HEK293T (cell line): Measurements from ENCODE around the gene KCNJ1.

Source experiments
- ARNT ChIP-seq: fragments of 450-650 bp; IDR thresholded peaks from 2 replicates; pipeline ENCODE4 v1.6.1; 2017; ENCODE audit warnings: mild to moderate bottlenecking
- ELF4 ChIP-seq: fragments of 450-650 bp; IDR thresholded peaks from 2 replicates; pipeline ENCODE4 v1.6.1; 2017; ENCODE audit warnings: antibody characterized with exemption
- FOXA1 ChIP-seq: fragments of 450-650 bp; IDR thresholded peaks from 2 replicates; pipeline ENCODE4 v1.6.1; 2016; ENCODE audit warnings: mild to moderate bottlenecking
- FOXK2 ChIP-seq: fragments of 450-650 bp; IDR thresholded peaks from 2 replicates; pipeline ENCODE4 v1.6.1; 2016; ENCODE audit warnings: mild to moderate bottlenecking
- SP1 ChIP-seq: fragments of 450-650 bp; IDR thresholded peaks from 2 replicates; pipeline ENCODE4 v1.6.1; 2017
- SUZ12 ChIP-seq: fragments of 450-650 bp; IDR thresholded peaks from 2 replicates; pipeline ENCODE4 v1.6.1; 2016; ENCODE audit warnings: mild to moderate bottlenecking

DNA sequence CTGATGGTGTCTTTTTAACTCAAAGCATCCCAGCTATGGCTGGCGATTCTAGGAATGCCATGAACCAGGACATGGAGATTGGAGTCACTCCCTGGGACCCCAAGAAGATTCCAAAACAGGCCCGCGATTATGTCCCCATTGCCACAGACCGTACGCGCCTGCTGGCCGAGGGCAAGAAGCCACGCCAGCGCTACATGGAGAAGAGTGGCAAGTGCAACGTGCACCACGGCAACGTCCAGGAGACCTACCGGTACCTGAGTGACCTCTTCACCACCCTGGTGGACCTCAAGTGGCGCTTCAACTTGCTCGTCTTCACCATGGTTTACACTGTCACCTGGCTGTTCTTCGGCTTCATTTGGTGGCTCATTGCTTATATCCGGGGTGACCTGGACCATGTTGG, 44.1 kb upstream of the KCNJ1 start:
- TF ChIP-seq ARNT: no peak
- TF ChIP-seq SP1: no peak
- no peak for TF ChIP-seq SUZ12
- TF ChIP-seq FOXA1: no peak
- no peak for TF ChIP-seq FOXK2
- TF ChIP-seq ELF4: no peak
